ENCODE data around the gene PLEKHM1. TPM values are rescaled to one million over a fixed set of nuclear protein-coding genes. Genes with fewer than 3 reads are reported as not detected.

The PLEKHM1 gene
- total RNA-seq, 1 experiment from 2014 or later: 5.6 TPM

DNA sequence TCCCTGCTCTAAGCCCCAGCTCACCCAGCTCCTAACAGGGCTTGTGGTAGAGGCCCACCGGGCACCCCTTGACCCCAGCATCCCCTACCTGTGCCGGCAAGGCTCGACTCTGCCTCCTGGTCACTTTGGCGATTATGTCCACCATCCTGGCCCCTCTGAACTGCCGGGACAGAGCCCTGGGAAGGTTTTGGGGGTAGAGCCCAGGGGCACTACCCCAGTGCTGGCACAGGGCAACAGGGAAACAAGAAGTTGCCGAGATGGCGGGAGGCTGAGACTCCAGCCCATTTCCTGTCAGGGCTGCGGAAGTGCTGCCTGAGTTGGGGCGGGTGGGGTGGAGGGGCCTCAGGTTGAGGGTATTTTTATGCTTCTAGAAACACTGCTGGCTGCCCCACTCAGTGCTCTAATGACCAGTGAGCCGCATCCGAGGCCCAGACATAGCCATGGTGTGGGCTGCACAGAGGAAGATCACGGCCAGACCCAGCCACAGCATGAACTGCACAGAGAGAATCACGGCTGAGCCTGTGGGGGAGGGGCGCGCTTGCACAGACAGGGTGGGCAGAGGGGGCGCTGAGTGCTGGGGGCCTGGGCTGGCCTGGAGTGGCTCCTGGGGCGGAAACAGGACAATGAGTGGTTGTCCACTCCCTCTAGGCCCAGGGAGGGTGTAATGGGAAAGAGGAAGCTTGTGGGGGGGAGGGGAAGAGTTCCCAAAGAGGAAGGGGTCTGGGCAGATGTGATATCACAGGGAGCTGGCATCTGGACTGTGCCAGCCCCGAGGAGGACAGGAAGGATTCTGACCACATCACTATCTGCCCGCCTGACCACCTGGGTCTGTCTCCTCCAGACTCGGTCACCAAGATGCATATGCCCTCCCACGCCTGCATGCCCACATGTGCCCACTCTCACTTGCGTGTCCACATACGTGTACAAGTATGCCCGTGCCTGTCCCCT, 80.1 kb downstream of the PLEKHM1 start:
- in situ Hi-C loops (cut with HindIII; ENCODE audit: low sequenced_read_pairs): no loop called here
- no peak for DNase-seq (ENCODE audit: low spot score)

DNA sequence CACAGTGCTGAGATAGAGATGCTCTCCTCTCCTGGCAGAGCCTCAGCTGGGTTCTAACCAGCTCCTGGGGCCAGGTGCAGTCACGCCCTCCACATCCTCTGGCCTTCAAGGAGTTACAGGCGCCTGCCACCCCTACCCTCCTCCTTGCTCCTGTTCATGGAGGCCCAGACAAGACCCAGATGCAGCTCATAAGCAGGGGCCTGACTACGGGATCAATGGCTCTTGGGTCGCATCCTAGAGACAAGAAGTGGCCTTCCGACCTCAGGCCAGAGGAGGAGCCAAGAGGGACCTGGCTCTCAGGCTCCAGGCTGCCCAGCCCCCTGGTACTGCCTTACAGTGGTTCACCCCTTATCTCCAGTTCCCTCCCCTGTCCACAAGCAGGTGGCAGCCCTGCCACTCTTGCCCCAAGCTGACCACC, 80.9 kb downstream of the PLEKHM1 start:
- in situ Hi-C loops (cut with HindIII; ENCODE audit: low sequenced_read_pairs): no loop called here
- no peak for DNase-seq (ENCODE audit: low spot score)

DNA sequence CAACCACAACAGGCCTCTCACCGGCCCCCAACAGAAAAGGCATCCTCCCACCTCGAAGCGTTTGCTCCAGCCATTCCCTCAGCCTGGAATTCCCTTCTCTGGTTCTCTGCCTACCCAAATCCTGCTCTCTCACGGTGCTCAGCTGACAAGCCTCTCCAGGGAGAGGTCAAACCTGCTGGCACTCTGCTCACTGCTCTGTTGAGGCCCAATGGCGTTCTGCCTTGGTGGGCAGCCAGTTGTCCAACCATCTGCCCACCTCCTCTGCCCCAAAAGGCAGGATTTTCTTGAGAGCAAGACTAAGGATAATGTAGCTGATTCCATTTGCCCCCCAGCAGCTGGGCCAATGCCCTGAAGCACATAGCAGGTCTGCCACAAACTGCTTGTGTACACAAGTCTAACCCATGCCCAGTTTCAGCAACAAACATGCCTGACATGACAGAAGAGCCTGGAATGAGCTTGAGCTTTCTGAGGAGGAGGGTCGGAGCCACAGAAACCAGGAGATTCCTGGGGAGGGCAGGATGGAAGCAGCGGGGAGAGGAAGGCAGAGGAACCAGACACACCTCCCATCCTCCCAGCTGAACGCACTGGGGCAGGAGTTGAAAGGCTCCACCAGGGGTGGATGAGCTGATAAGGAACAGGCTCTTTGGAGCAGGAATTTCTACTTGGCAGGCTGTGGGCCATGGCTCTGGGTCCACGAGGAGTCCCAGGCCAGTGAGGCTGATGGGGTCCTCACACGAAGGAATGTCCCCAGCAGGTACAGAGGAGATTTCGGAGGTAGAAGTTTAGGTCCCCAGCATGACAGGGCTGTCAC, 81.7 kb downstream of the PLEKHM1 start:
- DNase-seq (ENCODE audit: low spot score): no peak
- in situ Hi-C loops (cut with HindIII; ENCODE audit: low sequenced_read_pairs): no loop called here

DNA sequence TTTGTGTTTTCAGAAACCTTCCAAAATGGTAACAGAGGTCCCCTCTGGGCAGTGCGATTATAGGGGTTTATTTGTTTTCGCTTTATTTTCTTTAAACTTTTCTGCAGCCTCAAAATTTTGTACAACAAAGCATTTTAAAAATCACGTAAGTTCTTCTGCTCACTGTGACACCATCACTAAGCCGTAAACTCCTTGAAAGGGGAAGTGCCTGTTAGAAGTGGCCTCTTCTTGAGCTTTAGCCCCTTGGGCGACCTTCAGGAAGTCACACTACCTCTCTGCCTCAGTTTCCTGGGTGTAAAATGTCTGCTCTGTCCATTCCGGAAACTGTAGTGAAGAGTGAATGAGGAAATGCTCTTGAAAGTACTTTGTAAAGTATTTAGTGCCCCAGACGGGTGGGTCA, 84.4 kb downstream of the PLEKHM1 start:
- in situ Hi-C loops (cut with HindIII; ENCODE audit: low sequenced_read_pairs): no loop called here

DNA sequence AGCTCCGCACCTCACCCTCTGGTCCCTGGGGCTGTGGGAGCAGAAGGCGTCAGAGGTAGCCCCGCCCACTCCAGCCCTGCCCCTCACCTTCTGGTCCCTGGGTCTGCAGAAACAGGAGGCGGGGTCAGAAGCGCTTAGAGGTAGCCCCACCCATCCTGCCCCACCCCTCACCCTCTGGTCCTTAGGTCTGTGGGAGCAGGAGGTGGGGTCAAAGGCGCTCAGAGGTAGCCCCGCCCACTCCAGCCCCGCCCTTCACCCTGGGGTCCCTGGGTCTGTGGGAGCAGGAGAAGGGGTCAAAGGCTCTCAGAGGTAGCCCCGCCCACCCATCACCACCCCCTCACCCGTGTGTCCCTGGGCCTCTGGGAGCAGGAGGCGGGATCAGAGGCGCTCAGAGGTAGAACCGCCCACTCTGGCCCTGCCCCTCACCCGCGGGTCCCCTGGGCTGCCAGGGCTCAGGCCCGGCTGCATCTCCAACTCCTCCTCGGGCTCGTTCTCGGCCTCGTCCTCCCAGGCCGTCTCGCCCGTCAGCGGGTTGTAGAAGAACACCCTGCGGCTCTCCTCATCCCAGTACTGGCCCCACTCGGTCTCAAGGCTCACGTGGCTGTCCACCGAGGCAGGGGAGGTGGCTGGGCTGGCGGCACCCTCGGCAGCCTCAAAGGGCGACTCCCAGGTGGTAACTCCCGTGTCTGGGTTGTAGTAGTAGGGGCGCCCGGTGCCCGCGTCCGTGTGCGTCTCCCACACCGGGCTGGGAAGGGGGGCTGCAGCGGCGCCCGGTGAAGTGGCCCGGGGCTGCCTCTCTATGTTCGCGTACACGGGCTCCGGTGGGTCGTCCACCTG, 85.1 kb downstream of the PLEKHM1 start:
- DNase-seq (ENCODE audit: low spot score): no peak
- in situ Hi-C loops (cut with HindIII; ENCODE audit: low sequenced_read_pairs): no loop called here

More for the DNA sequence above, 84.4 kb downstream of the PLEKHM1 start:
- no peak for DNase-seq (ENCODE audit: low spot score)

DNA sequence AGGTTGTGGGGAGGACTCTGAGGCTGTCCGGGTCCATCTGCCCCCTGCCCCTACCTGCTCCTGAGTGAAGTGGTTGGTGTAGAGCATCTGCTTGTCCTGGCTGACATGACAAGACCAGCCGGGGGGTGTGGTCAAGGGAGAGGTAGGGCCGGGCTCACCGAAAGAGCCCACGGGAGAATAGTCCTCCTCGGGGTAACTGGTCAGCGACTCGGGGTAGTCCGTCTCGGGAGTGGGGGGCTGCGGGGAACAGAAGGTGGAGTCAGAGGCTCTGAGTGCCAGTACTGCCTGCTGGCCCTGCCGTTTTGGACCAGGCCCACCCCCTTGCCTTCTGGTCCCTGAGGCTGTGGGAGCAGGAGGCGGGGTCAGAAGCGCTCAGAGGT, 85.7 kb downstream of the PLEKHM1 start:
- in situ Hi-C loops (cut with HindIII; ENCODE audit: low sequenced_read_pairs): no loop called here
- no peak for DNase-seq (ENCODE audit: low spot score)

DNA sequence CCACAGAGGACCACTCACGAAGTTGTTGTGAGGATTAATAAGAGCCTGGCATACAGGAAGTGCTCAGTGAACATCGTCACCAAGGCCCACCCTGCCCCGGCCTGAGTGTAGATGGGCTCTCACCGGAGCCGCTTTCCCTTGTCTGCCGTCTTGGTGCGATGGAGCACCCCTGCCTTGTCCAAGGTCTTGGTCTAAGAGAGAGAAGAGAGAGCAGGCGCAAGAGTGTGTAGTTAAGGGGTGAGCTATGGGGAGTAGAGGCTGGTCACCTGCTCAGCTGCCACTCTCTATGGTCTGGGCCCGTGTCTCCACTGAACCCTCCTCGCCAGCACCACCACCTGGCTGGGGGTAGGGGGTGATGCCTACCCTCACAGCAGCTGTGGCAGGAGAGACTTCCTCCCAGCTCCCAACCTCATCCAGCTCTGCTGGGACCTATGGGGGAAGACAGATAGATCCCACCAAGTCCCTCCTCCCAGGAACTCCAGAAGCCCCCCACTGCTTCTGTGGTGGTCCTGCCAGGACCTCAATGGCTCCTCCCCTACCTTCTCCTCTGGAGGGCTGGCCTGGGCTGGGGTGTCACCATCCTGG, 86.5 kb downstream of the PLEKHM1 start:
- DNase-seq (ENCODE audit: low spot score): no peak
- in situ Hi-C loops (cut with HindIII; ENCODE audit: low sequenced_read_pairs): no loop called here

DNA sequence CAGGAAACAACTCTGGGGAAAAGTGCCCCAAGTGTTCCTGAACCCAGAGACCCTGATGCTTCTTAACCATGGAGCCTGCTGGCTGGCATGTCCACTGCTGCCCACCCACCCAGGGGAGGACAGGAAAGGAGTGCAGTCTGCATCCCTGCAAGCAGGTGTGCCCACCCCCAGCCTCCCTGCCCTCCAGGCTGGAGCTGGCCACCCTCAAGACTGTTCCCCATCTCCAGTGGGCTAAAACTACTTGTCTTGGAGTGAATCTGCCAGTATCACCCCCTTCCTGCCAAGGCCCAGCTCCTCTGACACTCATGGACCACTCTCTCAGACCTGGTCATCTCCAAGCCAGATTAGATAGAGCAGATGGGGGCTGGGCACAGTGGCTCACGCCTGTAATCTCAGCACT, 87.6 kb downstream of the PLEKHM1 start:
- in situ Hi-C loops (cut with HindIII; ENCODE audit: low sequenced_read_pairs): no loop called here
- no peak for DNase-seq (ENCODE audit: low spot score)

DNA sequence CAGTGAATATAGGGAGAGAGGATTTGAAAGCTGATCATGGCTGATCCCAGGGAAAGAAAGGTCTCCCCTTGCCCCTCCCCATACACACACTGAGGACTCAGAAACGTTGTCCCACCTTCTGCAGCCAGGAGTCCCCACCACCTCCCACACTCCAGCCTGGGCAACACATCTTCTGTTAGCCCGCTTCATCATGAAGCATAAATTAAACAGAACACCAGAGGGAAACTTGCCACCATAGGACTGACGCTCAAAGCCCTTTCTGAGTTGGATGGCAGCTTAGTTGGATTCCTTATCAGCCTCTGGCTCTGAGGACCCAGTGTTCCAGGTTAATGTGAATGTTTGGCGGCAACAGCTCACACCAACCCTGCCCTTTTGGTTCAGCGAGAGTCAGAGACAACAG, 91.7 kb downstream of the PLEKHM1 start:
- no peak for DNase-seq (ENCODE audit: low spot score)
- in situ Hi-C loops (cut with HindIII; ENCODE audit: low sequenced_read_pairs): no loop called here

DNA sequence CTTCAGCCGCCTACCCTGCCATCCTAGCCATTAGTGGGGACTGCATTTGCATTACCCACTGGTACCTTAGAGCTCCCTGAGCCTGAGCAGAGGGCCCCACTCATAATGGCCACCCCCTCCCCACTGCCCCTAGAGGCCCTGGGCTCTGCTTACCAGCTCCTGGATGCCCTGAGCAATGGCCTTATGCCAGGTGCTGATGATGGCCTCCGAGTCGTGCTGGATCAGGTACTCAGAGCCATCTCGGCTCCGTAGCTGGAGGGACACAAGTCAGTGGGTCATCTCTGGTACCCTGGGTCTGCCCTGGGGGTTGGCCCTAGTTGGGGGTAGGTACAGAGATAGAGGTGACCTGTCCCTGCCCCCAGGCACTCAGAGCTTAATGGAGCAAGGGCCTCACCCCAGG, 92.7 kb downstream of the PLEKHM1 start:
- in situ Hi-C loops (cut with HindIII; ENCODE audit: low sequenced_read_pairs): no loop called here
- DNase-seq (ENCODE audit: low spot score): no peak

DNA sequence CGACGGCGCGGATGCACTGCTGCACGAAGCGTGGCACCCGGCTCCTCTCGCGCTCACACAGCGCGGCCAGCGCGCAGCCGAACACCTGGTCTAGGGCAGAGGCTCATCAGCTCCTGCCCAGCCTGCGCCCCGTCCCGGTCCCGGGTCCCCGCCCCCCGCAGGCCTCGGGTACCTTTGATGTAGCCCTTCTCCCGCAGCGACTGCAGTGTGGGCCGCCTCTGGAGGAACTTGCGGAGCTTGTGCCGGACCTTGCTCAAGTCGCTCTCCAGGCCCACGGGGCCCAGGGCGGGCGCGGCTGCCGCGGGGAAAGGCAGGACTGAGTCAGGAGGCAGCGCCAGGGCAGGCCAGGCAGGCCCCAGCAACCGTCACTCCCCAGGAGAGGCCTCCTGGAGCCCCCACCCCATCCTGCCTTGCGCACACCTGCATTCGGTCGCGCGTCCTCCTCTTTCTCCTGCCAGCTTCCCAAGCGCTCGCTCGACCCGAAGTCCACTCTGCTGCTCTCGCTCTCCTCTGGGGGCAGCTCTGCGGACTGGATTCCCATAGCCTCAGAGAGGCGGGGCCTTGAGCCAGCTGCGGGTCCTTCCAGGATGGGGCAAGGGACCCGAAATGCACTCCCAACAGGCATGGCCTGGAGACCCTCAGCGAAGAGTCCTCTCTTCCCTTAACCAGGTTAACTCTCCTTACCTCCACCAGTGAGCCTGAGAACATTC, 93.9 kb downstream of the PLEKHM1 start:
- in situ Hi-C loops (cut with HindIII; ENCODE audit: low sequenced_read_pairs): no loop called here
- no peak for DNase-seq (ENCODE audit: low spot score)

DNA sequence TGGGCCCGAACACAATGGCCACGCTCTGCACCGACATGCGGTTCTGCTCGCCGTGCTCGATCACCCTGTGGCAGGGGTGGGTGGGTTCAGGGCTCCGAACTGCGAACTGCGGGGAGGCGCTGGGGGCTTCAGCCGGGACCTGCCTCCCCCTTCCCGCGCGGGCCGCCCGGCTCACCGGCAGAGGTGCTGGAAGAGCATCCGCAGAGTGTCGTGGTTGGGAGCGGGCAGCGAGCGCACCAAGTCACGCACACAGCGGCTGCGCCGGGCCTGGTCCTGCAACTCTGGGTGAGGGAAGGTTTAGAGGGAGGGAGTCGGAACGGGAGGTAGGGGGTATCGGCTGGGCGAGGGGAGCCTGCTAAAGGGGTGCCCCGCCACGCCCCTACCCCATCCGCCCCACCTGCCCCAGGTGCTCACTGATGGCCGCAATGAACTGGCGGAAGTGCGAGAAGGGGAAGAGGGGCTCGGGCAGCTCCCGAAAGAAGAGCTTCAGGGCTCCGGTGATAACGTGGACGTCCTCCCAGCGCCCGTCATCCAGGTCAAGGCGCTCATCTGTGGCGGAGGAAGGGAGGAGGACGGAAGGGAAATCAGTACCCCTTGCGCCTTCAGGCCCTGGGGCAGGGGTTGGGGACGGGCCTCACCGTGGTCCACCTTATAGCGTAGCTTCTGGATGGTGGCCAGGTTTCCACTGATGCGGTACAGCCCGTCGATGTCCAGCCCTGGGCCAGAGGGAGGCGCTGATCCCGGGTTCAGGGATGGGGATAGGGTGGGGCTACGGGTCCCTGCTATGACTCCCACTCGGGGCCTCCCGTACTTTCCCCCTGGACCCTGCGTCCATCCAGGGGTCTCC, 94.7 kb downstream of the PLEKHM1 start:
- in situ Hi-C loops (cut with HindIII; ENCODE audit: low sequenced_read_pairs): no loop called here
- no peak for DNase-seq (ENCODE audit: low spot score)

DNA sequence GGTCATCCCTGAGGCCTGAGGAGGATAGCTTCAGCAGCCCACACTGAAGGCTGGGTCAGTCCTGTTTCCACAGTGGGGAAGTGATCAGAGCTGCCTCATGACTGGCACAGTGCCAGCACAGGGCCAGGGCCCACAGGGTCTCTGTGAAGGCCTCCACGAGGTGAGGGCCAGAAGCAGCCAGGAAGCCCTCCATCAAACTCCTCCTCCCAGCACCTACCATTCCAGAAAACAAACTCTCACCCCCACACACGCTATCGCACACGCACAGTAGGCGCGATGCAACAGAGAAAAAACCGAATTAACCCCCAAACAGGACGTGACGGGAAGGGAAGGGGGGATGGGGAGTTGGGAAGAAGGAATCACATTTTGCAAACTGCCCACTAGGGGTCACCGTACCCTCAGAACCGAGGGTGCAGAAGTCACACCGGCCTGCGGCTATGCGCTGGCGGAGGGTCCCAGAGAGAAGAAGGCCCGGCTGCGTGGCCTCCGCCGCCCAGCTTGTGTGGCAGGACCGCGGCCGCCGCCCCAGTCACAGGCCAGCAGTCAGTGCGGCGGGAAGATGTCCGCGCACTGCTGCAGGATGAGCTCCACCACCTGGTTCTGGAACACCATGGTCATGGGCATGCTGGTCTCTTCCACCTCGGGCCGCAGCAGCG, 95.5 kb downstream of the PLEKHM1 start:
- peak; percentile 87 for DNase-seq (ENCODE audit: low spot score)
- in situ Hi-C loops (cut with HindIII; ENCODE audit: low sequenced_read_pairs): no loop called here

DNA sequence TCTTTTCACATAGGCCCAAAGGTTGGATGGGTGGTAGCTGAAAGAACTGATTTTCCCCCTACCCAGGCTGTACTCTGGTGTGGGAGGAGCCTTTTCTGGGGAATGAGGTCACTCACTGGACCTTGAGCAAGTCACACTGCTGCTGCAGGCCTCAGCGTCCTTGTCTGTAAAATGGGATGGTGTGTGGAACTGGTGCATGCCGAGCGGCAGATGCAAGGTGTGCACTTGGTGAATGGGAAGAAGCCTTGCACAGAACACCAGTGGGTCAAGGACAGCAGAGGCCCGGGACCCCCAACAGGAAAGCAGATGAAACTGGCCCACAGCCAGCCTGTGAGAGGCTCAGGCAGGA, 96.0 kb downstream of the PLEKHM1 start:
- in situ Hi-C loops (cut with HindIII; ENCODE audit: low sequenced_read_pairs): no loop called here

DNA sequence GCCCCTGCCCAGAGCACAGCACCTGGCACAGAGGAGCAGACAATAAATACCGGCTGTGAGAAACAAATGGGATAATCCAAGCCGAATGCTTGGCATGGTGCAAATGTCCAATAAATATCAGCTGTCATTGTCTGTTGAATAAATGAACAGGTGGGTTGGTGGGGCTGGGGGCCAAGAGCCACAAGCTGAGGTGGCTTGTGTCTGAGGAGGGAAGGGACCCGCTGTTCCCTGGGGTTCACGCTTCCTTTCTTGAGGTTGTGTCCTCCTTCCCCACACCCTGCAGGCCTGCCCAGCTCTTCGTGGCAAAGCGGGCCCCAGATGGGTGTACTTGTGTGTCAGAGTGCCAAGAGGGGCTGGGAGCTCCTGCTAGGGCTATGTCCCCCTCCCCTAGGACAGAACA, 96.4 kb downstream of the PLEKHM1 start:
- DNase-seq (ENCODE audit: low spot score): no peak
- in situ Hi-C loops (cut with HindIII; ENCODE audit: low sequenced_read_pairs): no loop called here

More for the DNA sequence above, 96.0 kb downstream of the PLEKHM1 start:
- DNase-seq (ENCODE audit: low spot score): no peak

DNA sequence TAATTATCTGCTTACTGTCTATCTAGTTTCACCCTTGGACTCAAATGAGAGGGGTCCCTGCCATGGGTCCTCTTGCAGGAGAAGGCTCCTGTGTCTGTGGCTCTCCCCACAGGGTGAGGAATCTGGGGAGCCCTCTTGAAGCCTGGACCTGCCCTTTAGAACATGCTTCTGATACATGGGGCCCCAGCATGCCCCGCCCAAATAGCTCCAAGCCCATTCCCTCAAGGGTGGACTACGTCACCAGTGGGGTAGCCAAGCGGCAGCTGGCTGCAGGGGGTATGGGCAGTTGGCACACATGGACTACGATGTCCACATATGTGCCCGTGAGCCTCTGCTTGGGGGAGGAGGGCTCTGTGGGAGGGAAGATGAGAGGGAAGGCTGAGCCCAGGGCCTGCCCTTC, 97.1 kb downstream of the PLEKHM1 start:
- in situ Hi-C loops (cut with HindIII; ENCODE audit: low sequenced_read_pairs): no loop called here
- DNase-seq (ENCODE audit: low spot score): no peak

DNA sequence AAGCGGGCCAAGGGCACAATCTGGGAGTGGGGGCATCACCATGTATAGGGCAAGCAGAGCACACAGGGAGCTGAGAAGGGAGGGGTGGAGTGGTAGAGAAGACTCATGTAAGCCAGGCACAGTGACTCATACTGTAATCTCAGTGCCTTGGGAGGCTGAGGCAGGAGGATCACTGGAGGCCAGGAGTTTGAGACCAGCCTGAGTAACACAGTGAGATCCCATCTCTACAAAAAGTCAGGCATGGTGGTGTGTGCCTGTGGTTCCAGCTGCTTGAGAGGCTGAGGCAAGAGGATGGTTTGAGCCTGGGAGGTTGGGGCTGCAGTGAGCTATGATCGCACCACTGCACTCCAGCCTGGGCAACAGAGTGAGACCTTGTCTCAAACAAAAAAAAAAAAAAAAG, 98.6 kb downstream of the PLEKHM1 start:
- in situ Hi-C loops (cut with HindIII; ENCODE audit: low sequenced_read_pairs): no loop called here
- DNase-seq (ENCODE audit: low spot score): no peak
